ENCODE measurements around the gene CLCN6.

The CLCN6 gene

DNA sequence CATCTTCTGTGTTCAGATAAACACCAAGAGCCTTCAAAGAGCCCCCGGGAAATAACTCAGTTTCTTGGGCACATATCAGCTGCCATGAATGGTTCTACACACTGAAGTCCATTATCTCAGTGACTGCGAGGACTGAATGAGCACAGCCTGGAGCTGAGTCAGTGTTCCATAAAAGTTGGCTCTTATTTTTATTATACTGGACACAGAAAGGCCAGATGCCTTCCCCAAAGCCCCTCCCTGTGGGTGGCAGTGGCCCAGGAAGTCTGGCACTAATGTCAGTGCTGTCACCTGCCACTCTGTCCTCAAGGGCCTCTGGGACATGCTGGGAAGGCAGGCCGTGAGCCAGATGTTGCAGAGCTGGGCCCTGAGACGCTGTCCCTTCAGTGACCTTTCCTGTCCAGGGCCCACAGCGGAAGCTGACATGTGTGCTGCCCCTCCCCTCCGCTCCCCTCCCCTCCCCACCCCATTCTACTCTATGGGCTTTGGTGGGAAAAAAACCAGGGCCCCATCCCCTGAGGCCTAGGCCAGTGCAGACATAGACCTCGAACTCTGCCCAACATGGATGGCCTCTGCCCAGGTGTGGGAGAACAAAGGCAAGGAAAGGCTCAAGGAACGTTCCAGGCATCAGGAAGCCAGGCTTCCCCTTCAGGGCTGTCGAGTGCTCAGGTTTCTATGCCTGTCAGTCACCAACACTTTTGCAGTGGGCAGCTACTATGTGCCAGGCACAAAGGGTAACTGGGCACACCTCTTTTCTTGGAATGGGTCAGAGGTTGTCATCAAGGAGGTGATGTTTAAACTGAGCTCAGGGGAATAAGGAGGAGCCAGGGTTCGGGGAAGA, 75.1 kb downstream of the CLCN6 start:
- no peak for DNase-seq

DNA sequence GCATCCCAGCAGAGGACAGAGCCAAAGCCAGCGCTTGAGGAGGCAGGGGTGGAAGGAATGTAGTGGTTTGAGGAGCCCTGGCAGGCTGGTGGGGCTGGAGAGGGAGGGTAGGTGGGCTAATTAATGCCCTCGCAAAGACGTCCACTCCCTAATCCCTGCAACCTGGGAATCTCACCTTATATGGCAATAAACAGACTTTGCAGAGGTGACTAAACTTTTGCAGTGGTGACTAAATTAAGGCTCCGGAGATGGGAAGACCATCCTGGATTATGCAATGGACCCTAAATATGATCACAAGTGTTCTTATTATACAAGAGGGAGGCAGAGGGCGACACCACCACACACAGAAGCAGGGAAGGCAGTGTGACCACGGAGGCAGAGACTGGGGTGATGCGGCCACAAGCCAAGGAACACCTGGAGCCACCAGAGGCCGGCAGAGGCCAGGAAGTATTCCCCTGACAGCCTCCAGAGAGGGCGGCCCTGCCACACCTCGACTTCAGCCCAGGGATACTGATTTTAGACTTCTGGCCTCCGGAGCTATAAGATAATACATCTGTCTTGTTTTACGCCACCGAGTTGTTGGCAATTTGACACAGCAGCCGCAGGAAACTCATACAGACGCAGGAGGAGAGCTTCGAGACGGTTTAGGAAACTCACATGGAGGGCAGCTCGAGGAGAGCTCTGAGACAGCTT, 75.9 kb downstream of the CLCN6 start:
- DNase-seq: no peak

DNA sequence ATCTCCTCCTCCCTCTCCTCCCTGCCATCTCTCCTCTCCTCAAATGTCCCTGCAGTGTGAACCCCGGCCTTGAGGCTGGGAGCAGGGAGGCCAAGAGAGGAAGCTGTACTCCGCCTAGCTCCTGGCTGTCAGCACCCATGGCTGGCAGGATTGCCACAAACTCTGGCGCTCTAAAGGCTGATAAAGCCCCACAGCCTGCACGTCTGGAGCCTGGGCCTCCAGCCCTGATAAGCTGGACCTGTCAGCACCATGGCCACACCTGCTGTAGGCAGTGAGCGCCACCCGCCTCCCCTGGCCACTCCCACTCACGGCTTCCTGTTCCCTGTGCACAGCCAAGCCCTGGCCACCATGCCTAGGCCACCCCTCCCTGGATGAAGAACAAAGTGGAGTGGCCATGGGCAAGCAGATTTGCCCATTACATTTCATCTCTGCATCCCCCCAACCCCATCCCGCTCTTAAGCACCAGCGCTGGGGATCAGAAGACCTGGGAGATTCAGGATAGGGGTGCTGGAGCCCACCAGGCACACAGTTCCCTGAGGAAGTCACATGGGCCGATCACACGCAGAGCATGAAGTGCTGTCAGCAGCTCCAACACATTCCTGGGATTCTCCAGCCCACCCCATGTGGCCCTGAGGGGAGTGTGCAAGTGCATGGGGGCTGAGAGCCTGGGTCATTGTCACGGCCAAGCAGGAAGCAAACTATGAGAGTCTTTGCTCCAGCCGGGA, 77.0 kb downstream of the CLCN6 start:
- no peak for DNase-seq

DNA sequence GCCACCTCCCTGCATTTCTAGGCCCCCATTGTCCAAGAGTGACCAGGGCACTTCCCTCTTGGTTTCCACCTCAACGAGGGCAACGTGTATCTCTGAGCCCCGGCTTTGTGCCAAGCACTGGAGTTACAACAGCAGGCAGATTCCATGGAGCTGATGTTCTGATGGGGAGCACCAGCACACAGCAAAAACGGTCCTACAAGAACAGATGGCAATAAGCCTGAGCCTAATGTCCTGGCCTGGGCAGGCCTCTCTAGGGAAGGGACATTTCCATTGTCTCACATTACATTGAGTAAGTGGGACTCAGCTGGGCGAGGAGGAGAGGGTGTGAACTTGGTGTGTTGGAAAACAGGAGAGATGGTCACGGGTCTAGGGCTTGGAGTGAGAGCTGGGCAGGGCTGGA, 79.9 kb downstream of the CLCN6 start:
- no peak for DNase-seq

DNA sequence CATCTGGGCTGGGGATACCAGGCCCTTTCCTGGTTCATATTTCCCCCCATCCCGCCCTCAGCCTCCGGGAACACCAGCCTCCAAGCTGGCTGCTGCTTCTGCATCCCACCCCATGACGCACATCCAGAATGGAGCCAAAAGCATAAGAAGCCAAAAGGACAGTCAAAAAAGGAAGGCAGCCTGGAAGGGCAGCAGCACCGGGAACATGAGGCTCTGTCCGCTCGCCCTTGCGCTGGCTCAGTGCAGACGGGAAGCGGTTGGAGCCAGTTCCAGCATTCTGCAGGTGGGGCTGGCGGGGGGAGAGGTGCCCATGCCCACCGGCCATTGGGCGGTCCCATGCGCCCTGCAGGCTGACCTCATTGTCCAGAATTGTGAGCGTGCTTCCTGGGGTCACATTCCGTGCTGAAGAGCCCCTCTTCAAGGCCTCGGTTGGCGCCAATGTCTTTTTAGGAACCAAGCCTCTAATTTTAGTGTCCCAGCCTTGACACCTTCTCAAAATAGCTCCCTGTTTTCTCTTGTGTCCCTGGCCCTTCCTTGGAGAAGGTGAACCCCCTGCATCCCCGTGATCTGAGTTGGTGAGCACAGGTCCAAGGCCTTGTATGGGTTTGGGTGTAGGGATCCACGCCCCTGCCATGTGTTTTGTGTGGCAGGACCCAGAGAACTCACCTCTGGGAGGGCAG, 81.1 kb downstream of the CLCN6 start:
- no peak for DNase-seq

DNA sequence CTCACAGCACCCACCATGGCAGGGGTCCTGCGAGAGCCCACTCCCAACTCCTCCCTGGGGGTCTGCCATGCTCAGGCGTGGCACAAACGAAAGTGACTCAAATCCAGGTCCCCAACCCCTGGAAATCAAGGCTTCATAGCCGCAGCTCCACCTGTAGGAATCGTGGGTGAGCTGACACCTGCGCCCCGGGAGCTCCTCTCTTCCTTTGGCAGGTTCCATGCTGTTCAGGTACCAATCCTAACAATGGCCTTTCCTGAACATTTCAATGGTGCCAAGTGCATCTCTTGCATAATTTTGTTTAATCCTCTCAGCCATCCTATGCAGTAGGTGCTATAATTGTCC, 81.6 kb downstream of the CLCN6 start:
- no peak for DNase-seq

DNA sequence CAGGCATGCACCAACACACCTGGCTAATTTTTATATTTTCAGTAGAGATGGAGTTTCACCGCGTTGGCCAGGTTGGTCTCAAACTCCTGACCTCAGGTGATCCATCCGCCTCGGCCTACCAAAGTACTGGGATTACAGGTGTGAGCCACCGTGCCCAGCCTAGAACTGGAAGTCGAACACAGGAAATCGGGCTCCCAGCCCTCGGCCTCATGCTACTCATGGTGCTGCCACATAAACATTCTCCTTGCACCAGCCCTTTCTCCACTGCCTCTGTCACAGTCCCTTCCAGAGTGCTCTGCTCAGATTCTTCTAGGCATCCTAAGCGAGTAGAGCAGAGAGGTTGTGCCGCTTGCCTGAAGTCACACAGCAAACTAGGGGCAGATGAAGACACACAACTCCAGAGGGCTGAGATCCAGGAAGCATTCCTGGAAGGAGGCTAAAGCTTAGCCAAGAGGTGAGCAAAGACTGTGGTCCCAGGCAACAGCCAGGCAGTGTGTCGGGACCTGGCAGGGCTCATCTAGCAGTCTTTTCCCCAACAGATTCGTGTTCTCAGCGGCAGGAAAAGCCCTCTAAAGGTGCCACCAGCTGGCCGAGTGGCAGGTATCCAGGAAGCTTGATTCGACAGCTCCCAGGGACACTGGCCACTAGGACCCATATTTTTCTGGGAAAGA, 82.3 kb downstream of the CLCN6 start:
- no peak for DNase-seq

DNA sequence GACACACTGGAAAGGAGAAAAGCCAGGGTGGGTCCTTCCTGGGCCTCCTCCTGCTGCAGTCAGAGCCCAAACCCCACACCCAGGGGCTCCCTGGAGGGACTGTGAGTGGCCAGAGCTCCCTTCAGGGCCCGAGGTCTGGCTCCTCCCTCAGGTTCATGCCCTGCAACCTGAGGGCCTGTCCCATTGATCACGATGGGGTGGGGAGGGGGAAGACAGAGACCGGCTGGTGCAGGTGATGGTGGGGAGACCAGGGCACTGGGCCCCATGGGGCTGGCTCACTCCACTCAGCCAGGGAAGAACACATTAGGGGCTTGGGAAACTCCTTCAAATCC, 82.9 kb downstream of the CLCN6 start:
- DNase-seq: no peak

DNA sequence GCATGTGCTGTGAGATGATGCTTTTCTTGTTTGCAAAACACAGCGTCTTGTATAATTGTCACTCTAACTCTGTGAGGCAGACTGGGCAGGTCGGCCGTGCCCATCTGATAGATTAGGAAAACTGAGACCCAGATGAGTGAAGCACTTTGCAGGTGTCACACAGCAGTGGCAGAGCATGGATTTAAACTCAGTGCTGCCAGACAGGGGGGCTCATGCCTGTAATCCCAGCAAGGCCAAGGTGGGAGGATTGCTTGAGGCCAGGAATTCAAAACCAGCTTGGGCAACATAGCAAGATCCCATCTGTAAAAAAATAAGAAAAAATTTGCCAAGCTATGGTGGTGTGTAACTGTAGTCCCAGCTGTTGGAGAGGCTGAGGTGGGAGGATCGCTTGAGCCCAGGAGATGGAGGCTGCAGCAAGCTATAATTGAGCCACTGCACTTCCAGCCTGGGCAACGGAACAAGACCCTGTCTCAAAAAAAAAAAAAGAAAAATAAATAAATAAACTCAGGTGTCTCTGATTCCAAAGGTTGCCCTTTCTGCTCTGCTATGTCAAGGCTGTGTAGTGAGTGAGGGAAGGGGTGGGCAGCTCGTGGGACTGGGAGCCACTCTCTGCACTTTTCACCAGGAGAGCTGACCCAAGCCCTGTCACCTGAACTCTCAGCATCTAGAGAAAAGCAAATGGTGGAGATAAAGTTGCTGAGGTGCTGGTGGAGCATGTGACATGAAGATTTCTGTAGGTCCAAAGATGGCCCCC, 85.6 kb downstream of the CLCN6 start:
- DNase-seq: no peak
